ENCODE measurements around the gene CDH13. TPM values are rescaled to one million over a fixed set of nuclear protein-coding genes. Genes with fewer than 3 reads are reported as not detected.
A peak's percentile ranks its signal among the peaks of the same experiment; 100 is the strongest.

CDH13 gene
- total and polyA plus RNA-seq, 2 of the 8 experiments (the other 6 are each of a cell fraction or from before 2014, with no cell fraction given) = 2.3 to 2.4 TPM

DNA sequence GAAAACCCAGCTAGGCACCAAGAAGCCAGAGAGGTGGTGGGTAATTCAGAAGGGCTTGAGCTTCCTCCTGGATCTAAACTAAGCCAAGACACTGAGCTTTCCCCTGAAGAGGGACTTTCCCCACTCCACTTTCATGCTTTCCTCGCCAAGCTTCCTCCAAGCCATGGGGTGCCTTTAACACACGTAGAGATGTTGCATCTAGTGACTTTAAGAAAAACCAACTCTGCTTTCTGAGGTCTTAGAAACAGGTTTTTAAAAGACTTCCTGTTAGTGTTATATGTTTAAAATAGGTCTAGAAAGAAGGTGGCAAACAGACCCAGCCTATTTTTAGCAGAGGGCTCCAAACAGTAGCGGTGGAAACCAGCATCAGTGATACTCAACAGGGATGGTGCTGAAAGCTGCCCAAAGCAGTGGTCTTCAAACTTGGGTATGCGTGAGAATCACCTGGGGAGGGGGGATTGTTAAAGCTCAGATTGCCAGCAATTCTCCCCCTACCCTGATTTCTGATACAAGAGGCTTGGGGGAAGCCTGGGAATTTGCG is 585.6 kb downstream of the CDH13 start:
- no peaks in the 10 kb centered on the region for H3K23me2 ChIP-seq (ENCODE audit: low read depth, low read length)
- no peak overlapping the region for H3K23ac ChIP-seq (ENCODE audit: insufficient read length)
- H2AK5ac ChIP-seq (ENCODE audit: low read depth, low read length) = no peak overlapping the region
- DNase-seq (ENCODE audit: low read depth in 1 of 2, low spot score in 2 of 2) (no peak), FAIRE-seq (no peak)
- 0 out of 2 replicates have a peak overlapping the region, but pooled peaks have one; percentile 23 for H2AFZ ChIP-seq (ENCODE audit: low read length)
- no peak overlapping the region for H2BK15ac ChIP-seq (ENCODE audit: low read length)
- H3K79me2 ChIP-seq (ENCODE audit: control insufficient read depth in 1 of 2, insufficient read depth in 2 of 2, low read length in 2 of 2) = no peaks in the 10 kb centered on the region
- ChIA-PET POLR2A (ENCODE audit: partially characterized antibody) (interaction anchor here (0.6 kb wide), 1 partner anchor 60 kb away, joined by 5 read pairs; no protein-coding TSS in a partner anchor), CTCF (ENCODE audit: partially characterized antibody) (interaction anchor here (0.8 to 3.3 kb wide), 10 partner anchors 12 to 572 kb away, joined by 3 to 20 read pairs (median 4); no protein-coding TSS in a partner anchor)
- no peak overlapping the region for H2BK20ac ChIP-seq (ENCODE audit: low read length)
- no peak overlapping the region for H3K14ac ChIP-seq (ENCODE audit: insufficient read length)
- no peak overlapping the region for H3K9ac ChIP-seq (replicated peaks in 1 of 4; ENCODE audit: extremely low read depth in 1 of 4, low read depth in 3 of 4, low read length in 3 of 4)
- no peak overlapping the region for H2BK12ac ChIP-seq (ENCODE audit: low read depth, low read length)
- H3K9me3 ChIP-seq (ENCODE audit: insufficient read depth in 2 of 2, low read depth in 1 of 2, low read length in 1 of 2) = no peaks in the 10 kb centered on the region
- no peaks in the 10 kb centered on the region for H3K79me1 ChIP-seq (ENCODE audit: low read depth, low read length)
- no peak overlapping the region for H4K91ac ChIP-seq (replicated peaks; ENCODE audit: insufficient read length, low read length)
- no peak overlapping the region for H4K5ac ChIP-seq (ENCODE audit: insufficient read length, low read depth, low read length)
- H3K36me3 ChIP-seq (ENCODE audit: control insufficient read depth in 2 of 4, insufficient read depth in 4 of 4, low read length in 3 of 4) = no peaks in the 10 kb centered on the region
- WGBS, 2 experiments (ENCODE audit: extremely low coverage in 1 of 2, insufficient coverage in 1 of 2, insufficient read length in 1 of 2, insufficient replicate concordance in 2 of 2, low coverage in 1 of 2, low lambda C conversion rate in 2 of 2, missing lambda C conversion rate in 1 of 2) = 92% methylated on average over 5 of the region's 5 CpGs; no CpG with 5 or more reads in 1 of the 2 experiments
- H4K20me1 ChIP-seq (replicated peaks in 1 of 2; ENCODE audit: control insufficient read depth in 1 of 2, insufficient read depth in 2 of 2, low read length in 2 of 2) = no peaks in the 10 kb centered on the region
- no peak overlapping the region for H2BK120ac ChIP-seq (replicated peaks; ENCODE audit: low read depth, low read length)
- H3K4me2 ChIP-seq (ENCODE audit: insufficient read depth in 1 of 2, low read depth in 2 of 2, low read length in 2 of 2) = no peak overlapping the region
- no peak overlapping the region for H3K4me3 ChIP-seq (ENCODE audit: extremely low read depth in 1 of 4, insufficient read depth in 2 of 4, low read depth in 3 of 4, low read length in 4 of 4)
- 0 out of 2 replicates have a peak overlapping the region, but pooled peaks have one; percentile 19 for H2BK5ac ChIP-seq (ENCODE audit: low read depth, low read length)
- H3K27ac ChIP-seq (ENCODE audit: low read depth, low read length) = no peak overlapping the region
- H3K4ac ChIP-seq (replicated peaks; ENCODE audit: insufficient read length, low read depth, low read length) = no peak overlapping the region
- no peak overlapping the region for H3K18ac ChIP-seq (ENCODE audit: extremely low read depth, low read length)
- H3K4me1 ChIP-seq (replicated peaks in 1 of 4; ENCODE audit: control insufficient read depth in 3 of 4, insufficient read depth in 4 of 4, low read length in 3 of 4) = peaks cover 0 to 8% (median 0%) of the 10 kb centered on the region in 4 experiments; a peak in 3 of 7 replicates
- peaks cover 0 to 1% (median 0%) of the 10 kb centered on the region in 4 experiments; a peak in 1 of 7 replicates for H3K27me3 ChIP-seq (replicated peaks in 1 of 4; ENCODE audit: control insufficient read depth in 3 of 4, extremely low read depth in 1 of 4, insufficient read depth in 3 of 4, low read length in 3 of 4)
- no peak overlapping the region for H3K56ac ChIP-seq (replicated peaks; ENCODE audit: insufficient read length, low read depth, low read length)
- no peak overlapping the region for H4K8ac ChIP-seq (ENCODE audit: extremely low read depth, insufficient read depth, low read length)
- no peak for TF ChIP-seq SP2 (IDR thresholded peaks at IDR 0.05; ENCODE audit: low read length)
- no peak for TF ChIP-seq PHF8 (conservative IDR thresholded peaks at IDR 0.05; ENCODE audit: low read depth, low read length)
- TF ChIP-seq BRCA1 (IDR thresholded peaks at IDR 0.05; ENCODE audit: low read depth, low read length) = no peak
- no peak for TF ChIP-seq TAF7 (optimal IDR thresholded peaks at IDR 0.05; ENCODE audit: borderline replicate concordance, low read depth, low read length)
- no peak for TF ChIP-seq POLR2A (IDR thresholded peaks at IDR 0.05; ENCODE audit: control extremely low read depth in 1 of 2, low read depth in 2 of 2, low read length in 2 of 2)
- TF ChIP-seq GABPA (IDR thresholded peaks at IDR 0.05; ENCODE audit: borderline replicate concordance, insufficient read depth, low read length) = no peak
- TF ChIP-seq TAF1 (IDR thresholded peaks at IDR 0.05; ENCODE audit: low read depth, low read length) = no peak
- TF ChIP-seq GTF2F1 (IDR thresholded peaks at IDR 0.05; ENCODE audit: borderline replicate concordance, low read depth, low read length) = no peak
- no peak for TF ChIP-seq CHD1 (IDR thresholded peaks at IDR 0.05; ENCODE audit: low read depth, low read length)
- no peak for TF ChIP-seq ZNF274 (IDR thresholded peaks at IDR 0.05; ENCODE audit: borderline replicate concordance, extremely low read depth, low read length)
- TF ChIP-seq CREB1 (IDR thresholded peaks at IDR 0.05) = no peak
- no peak for TF ChIP-seq CEBPB (IDR thresholded peaks at IDR 0.05; ENCODE audit: low read depth, low read length)
- TF ChIP-seq MAFK (IDR thresholded peaks at IDR 0.05; ENCODE audit: low read depth, low read length) = no peak
- TF ChIP-seq KDM1A (IDR thresholded peaks at IDR 0.05; ENCODE audit: borderline replicate concordance, low read length) = no peak
- no peak for TF ChIP-seq TCF12 (IDR thresholded peaks at IDR 0.05; ENCODE audit: low read depth, low read length)
- no peak for TF ChIP-seq JUN (IDR thresholded peaks at IDR 0.05; ENCODE audit: low read depth, low read length)
